Measurements from ENCODE around the gene CHRNA1. TPM values are rescaled to one million over a fixed set of nuclear protein-coding genes. Genes with fewer than 3 reads are reported as not detected.

CHRNA1 gene
- total RNA-seq, 3 donors from 2014 or later, result 0.76 to 2.6 (median 1.4) TPM

DNA sequence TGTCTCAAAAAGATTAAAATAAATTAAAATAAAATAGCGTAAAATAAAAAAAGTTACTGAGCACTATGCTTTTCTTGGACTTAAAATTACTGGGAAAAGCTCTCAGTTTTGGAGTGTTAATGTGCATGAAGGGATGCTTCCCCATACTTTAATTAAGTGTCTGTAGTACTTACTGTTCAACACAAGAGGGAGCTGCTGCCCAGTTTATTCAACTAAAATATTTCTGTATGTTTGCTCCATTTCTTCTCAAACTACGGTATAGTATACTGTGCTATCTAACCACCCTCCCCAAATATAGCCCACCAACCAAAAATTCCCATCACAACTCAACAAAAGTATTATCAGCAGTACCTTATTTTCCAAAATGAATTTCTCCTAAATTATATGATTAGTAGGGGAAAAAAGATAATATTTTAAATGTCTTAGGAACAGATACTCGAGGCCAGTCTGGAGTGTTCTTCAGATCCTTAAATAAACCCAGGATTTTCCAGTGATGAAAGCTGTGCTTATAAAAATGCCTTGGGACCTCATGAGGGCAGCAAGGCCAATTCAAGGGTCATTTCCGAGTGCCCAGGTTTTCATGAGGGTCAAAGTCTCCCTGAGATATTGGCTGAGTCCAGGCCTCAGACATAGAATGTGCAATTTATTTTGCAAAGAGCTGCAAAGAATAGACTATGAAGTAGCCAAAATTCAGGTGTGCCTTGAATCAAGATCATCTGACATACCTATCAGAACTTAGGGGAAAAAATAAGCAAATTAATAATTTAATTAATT, 64.1 kb downstream of the CHRNA1 start:
- Histone ChIP-seq H3K4me3 (no peak overlapping the region), H3K4me1 (ENCODE audit: low read depth) (no peaks in the 10 kb centered on the region), H3K9me3 (no peaks in the 10 kb centered on the region), H3K36me3 (ENCODE audit: low read depth) (no peaks in the 10 kb centered on the region)
- ATAC-seq (peak; percentile 67), DNase-seq (no peak)
- intact Hi-C loops (cut with DNase I, micrococcal nuclease), result no loop called here
- TF ChIP-seq, protein P1, sequence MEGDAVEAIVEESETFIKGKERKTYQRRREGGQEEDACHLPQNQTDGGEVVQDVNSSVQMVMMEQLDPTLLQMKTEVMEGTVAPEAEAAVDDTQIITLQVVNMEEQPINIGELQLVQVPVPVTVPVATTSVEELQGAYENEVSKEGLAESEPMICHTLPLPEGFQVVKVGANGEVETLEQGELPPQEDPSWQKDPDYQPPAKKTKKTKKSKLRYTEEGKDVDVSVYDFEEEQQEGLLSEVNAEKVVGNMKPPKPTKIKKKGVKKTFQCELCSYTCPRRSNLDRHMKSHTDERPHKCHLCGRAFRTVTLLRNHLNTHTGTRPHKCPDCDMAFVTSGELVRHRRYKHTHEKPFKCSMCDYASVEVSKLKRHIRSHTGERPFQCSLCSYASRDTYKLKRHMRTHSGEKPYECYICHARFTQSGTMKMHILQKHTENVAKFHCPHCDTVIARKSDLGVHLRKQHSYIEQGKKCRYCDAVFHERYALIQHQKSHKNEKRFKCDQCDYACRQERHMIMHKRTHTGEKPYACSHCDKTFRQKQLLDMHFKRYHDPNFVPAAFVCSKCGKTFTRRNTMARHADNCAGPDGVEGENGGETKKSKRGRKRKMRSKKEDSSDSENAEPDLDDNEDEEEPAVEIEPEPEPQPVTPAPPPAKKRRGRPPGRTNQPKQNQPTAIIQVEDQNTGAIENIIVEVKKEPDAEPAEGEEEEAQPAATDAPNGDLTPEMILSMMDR (IDR thresholded peaks at IDR 0.05), result peak; percentile 40

Other genes with a start within 250 kb of the CHRNA1 start
- gene WIPF1, start 166.7 kb downstream of the CHRNA1 start, total RNA-seq, result 10 to 100 TPM; 15.3 to 56.6 (median 28.9) TPM
- 10 to 100 TPM in 1 of 3 donors, 1 to 10 TPM in 2; 2.1 to 15.2 (median 3.9) TPM for gene CHN1, start 240.9 kb upstream of the CHRNA1 start, total RNA-seq